ENCODE measurements around the gene TMPRSS9. TPM values are rescaled to one million over a fixed set of nuclear protein-coding genes. Genes with fewer than 3 reads are reported as not detected.

The TMPRSS9 gene
- total and polyA plus RNA-seq, 2 of the 13 experiments (the other 11 are each of a cell fraction or from before 2014, with no cell fraction given): 2.5 to 5.2 TPM

GRCh38 chr19:2426611-2427428, 66.8 kb downstream of the TMPRSS9 start (continued):
- TF ChIP-seq ZFP41 (CRISPR knock-in tag; IDR thresholded peaks at IDR 0.05; ENCODE audit: borderline replicate concordance): no peak; the same call in 1 of the 2 replicates
- no peak for TF ChIP-seq CBX1 (IDR thresholded peaks at IDR 0.05; ENCODE audit: low read depth)
- no peak for TF ChIP-seq ZNF569 (CRISPR knock-in tag; IDR thresholded peaks at IDR 0.05; ENCODE audit: borderline replicate concordance)
- no peak for TF ChIP-seq KLF11 (CRISPR knock-in tag; IDR thresholded peaks at IDR 0.05)
- no peak for TF ChIP-seq E2F1 (CRISPR knock-in tag; IDR thresholded peaks at IDR 0.05)
- TF ChIP-seq TAF1 (CRISPR knock-in tag; IDR thresholded peaks at IDR 0.05): no peak
- TF ChIP-seq CHD2 (IDR thresholded peaks at IDR 0.05; ENCODE audit: low read depth, low read length): peak; percentile 57; the same call in 1 of the 2 replicates
- no peak for TF ChIP-seq FOXK1 (CRISPR knock-in tag; IDR thresholded peaks at IDR 0.05; ENCODE audit: borderline replicate concordance, low read depth)
- no peak for TF ChIP-seq ZNF326 (CRISPR knock-in tag; IDR thresholded peaks at IDR 0.05; ENCODE audit: borderline replicate concordance)
- TF ChIP-seq ZNF512 (CRISPR knock-in tag; IDR thresholded peaks at IDR 0.05): no peak
- no peak for TF ChIP-seq BRD4 (CRISPR knock-in tag; IDR thresholded peaks at IDR 0.05)
- no peak for TF ChIP-seq ZNF263 (CRISPR knock-in tag; IDR thresholded peaks at IDR 0.05)
- TF ChIP-seq ETV6 (CRISPR knock-in tag; conservative IDR thresholded peaks at IDR 0.05): no peak
- no peak for TF ChIP-seq MBD4 (IDR thresholded peaks at IDR 0.05; ENCODE audit: borderline replicate concordance, low read length)
- no peak for TF ChIP-seq MBNL3 (CRISPR knock-in tag; conservative IDR thresholded peaks at IDR 0.05)
- TF ChIP-seq ZBTB10 (CRISPR knock-in tag; IDR thresholded peaks at IDR 0.05; ENCODE audit: borderline replicate concordance): no peak
- TF ChIP-seq ZNF333 (CRISPR knock-in tag; IDR thresholded peaks at IDR 0.05; ENCODE audit: borderline replicate concordance): peak; percentile 40; the same call in 1 of the 2 replicates
- TF ChIP-seq ZNF614 (CRISPR knock-in tag; IDR thresholded peaks at IDR 0.05; ENCODE audit: borderline replicate concordance): no peak
- no peak; the same call in 1 of the 2 replicates for TF ChIP-seq TOPORS (CRISPR knock-in tag; IDR thresholded peaks at IDR 0.05)
- no peak for TF ChIP-seq ZNF652 (CRISPR knock-in tag; IDR thresholded peaks at IDR 0.05; ENCODE audit: borderline replicate concordance, low read depth)
- peak; percentile 94 for TF ChIP-seq ZNF687 (CRISPR knock-in tag; IDR thresholded peaks at IDR 0.05)
